ENCODE measurements around the gene PROSER2. TPM values are rescaled to one million over a fixed set of nuclear protein-coding genes. Genes with fewer than 3 reads are reported as not detected.

Gene PROSER2
- total and polyA plus RNA-seq, 9 of the 15 experiments (the other 6 are each of a cell fraction or from before 2014, with no cell fraction given) = 0.62 to 14.8 (median 2.9) TPM

DNA sequence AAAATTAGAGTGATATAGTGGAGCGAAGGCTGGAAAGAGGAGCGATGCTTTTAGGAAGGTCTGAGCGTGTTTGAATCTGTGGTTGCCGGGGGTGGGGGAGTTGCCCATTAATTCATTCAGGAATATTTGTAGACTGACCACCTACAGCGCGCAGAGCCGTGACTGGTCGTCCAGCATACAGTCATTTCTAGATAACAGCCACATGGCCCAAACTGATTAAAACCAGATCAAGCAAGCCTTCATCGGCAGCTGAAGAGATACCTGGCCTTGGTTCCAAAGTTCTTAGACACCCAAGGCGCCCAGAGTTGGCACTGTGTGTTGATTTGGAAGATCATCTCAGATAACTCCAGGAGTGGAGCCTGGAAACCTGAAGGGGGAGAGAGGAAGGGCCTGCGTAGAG lies 1.7 kb downstream of the PROSER2 start (continued):
- TF ChIP-seq SAFB2 (IDR thresholded peaks at IDR 0.05; ENCODE audit: borderline replicate concordance, low read depth, low read length, severe bottlenecking) (no peak), ZNF274 (IDR thresholded peaks at IDR 0.05; ENCODE audit: borderline replicate concordance, low read depth, low read length) (no peak), ZNF445 (CRISPR knock-in tag; IDR thresholded peaks at IDR 0.05; ENCODE audit: low read depth) (no peak), ERF (CRISPR knock-in tag; IDR thresholded peaks at IDR 0.05) (no peak), RHOXF2B (CRISPR knock-in tag; conservative IDR thresholded peaks at IDR 0.05) (no peak), ETV5 (CRISPR knock-in tag; IDR thresholded peaks at IDR 0.05; ENCODE audit: low read depth) (no peak), MCM3 (IDR thresholded peaks at IDR 0.05) (no peak), MTA1 (IDR thresholded peaks at IDR 0.05; ENCODE audit: borderline replicate concordance) (no peak), SMAD2 (IDR thresholded peaks at IDR 0.05; ENCODE audit: low read depth, low read length) (no peak), SMARCE1 (IDR thresholded peaks at IDR 0.05) (peak; percentile 75), RFX5 (IDR thresholded peaks at IDR 0.05; ENCODE audit: low read depth, low read length) (no peak), NEUROD1 (IDR thresholded peaks at IDR 0.05; ENCODE audit: borderline replicate concordance, low read depth, low read length, partially characterized antibody) (peak; percentile 47), TCF3 (CRISPR knock-in tag; IDR thresholded peaks at IDR 0.05) (peak; percentile 82), JUND (IDR thresholded peaks at IDR 0.05; ENCODE audit: borderline replicate concordance, low read depth, low read length) (peak; percentile 73), JUND (tag; IDR thresholded peaks at IDR 0.05; ENCODE audit: borderline replicate concordance, low read depth, low read length) (peak; percentile 29; the same call in 1 of the 3 replicates), SRSF9 (IDR thresholded peaks at IDR 0.05; ENCODE audit: borderline replicate concordance, low read depth, low read length) (no peak), XRCC3 (IDR thresholded peaks at IDR 0.05) (no peak), SRSF1 (IDR thresholded peaks at IDR 0.05; ENCODE audit: low read depth, low read length) (no peak)
- TF ChIP-seq, protein P1, sequence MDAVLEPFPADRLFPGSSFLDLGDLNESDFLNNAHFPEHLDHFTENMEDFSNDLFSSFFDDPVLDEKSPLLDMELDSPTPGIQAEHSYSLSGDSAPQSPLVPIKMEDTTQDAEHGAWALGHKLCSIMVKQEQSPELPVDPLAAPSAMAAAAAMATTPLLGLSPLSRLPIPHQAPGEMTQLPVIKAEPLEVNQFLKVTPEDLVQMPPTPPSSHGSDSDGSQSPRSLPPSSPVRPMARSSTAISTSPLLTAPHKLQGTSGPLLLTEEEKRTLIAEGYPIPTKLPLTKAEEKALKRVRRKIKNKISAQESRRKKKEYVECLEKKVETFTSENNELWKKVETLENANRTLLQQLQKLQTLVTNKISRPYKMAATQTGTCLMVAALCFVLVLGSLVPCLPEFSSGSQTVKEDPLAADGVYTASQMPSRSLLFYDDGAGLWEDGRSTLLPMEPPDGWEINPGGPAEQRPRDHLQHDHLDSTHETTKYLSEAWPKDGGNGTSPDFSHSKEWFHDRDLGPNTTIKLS (IDR thresholded peaks at IDR 0.05; ENCODE audit: borderline replicate concordance, low read depth) = peak; percentile 41; the same call in 1 of the 2 replicates
- TF ChIP-seq, protein P2, sequence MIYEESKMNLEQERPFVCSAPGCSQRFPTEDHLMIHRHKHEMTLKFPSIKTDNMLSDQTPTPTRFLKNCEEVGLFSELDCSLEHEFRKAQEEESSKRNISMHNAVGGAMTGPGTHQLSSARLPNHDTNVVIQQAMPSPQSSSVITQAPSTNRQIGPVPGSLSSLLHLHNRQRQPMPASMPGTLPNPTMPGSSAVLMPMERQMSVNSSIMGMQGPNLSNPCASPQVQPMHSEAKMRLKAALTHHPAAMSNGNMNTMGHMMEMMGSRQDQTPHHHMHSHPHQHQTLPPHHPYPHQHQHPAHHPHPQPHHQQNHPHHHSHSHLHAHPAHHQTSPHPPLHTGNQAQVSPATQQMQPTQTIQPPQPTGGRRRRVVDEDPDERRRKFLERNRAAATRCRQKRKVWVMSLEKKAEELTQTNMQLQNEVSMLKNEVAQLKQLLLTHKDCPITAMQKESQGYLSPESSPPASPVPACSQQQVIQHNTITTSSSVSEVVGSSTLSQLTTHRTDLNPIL (CRISPR knock-in tag; IDR thresholded peaks at IDR 0.05) = no peak
- TF ChIP-seq, protein P3, sequence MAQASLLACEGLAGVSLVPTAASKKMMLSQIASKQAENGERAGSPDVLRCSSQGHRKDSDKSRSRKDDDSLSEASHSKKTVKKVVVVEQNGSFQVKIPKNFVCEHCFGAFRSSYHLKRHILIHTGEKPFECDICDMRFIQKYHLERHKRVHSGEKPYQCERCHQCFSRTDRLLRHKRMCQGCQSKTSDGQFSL (CRISPR knock-in tag; IDR thresholded peaks at IDR 0.05) = no peak
- TF ChIP-seq, protein P3 (tag; IDR thresholded peaks at IDR 0.05) = no peak
